Fibroblast of gingiva (primary cell): Measurements from ENCODE around the gene AP4E1.
A peak's percentile ranks its signal among the peaks of the same experiment; 100 is the strongest.
"Not testable (repeated sequence)": the region's sequence is repeated elsewhere in the genome, so short reads cannot be mapped to it uniquely, and the experiment has no call there.

ENCODE experiments used
- DNase-seq: peaks from one replicate; pipeline ENCODE4 v3.0.0-alpha.2; 2011; ENCODE audit warnings: low read depth

AP4E1 gene

GRCh38 chr15:51024735-51025453 lies 116.4 kb downstream of the AP4E1 start:
- DNase-seq, result peak; percentile 25

- no peak for DNase-seq
Observed at GRCh38 chr15:51025454-51025846, 117.0 kb downstream of the AP4E1 start.

- DNase-seq, result peak; percentile 72
Observed at GRCh38 chr15:51030649-51031316, 122.3 kb downstream of the AP4E1 start.

DNA sequence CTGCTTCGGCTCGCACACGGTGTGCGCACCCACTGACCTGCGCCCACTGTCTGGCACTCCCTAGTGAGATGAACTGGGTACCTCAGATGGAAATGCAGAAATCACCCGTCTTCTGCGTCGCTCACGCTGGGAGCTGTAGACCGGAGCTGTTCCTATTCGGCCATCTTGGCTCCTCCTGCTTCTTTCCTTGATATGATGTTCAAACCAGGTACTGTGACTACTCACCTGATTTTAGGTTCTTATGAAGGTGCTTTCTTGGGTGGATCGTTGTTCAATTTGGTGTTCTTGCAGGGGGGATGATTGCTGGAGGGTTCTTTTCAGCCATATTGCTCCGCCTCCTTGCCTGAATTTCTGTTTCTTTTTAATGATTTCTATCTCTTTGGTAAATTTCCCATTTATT lies 129.0 kb downstream of the AP4E1 start:
- DNase-seq, result not testable (repeated sequence)

DNA sequence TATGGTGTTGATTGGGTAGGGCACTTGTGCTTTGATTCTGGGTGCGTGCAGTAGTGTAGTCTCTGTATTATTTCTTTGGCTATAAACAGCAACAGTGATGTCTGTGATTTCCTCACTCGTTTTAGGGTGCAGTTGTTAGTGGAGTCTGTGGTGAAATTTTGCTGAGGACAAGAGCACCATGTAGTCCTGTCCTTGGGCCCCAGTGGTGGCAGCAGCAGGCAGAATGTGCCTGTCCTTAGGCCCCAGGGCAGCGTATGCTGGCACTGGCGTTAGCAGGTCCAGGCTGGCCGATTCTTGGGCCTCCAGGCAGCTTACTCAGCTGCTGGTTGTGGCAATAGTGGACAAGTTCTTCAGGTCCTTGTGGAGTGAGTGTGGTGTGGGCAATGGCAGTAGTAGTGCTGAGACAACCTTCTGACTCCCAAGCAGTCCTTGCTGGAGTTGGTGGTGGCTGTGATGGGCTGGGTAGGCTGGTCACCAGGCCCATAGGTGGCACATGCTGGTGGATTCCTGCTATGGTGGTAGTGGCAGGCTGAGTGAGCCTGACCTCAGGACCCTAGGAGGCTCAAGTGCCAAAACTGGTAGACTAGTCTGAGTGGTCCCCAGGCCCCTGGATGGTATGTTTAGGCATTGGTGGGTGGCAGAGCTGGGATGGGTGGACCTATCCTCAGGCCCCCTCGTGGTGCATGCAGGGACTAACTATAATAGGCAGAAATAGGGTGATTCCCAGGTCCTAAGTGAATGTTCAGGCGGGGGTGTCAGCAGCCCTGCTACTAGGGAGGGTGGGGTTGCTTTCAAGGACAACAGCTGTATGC lies 129.9 kb downstream of the AP4E1 start:
- no peak for DNase-seq

- DNase-seq, result no peak
Observed at GRCh38 chr15:51038974-51039319, 130.5 kb downstream of the AP4E1 start.

DNA sequence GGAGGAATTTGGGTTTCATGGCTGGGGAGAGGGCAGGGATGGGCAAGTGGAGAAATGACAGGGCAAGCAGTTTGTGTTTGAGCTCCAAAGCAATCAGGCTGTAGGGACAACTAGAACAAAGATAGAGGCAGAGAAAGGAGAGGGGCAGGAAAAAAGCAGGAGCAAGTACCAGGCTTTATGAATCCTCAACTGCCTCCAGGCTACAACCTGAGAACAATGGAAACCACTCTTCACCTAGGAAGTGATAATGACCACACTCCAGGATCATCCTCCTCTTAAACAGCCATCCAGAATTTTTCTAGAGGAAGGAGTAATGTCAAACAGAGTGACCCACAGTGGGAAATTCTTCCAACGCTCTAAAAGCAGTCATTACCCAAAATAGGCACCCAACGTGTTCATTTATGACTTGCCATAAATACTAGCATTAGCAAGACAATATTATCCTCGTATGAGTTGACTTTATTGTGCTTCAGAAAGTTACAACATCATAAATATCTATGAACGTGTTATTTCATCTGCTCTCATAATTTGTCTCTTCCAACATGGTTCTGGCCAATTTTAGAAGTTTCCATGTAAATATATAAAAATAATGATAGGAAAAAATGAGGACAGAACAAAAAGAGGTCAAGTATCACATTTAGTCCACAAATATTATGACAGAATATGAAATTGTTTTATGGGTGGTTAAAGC lies 135.7 kb downstream of the AP4E1 start:
- DNase-seq, result no peak

DNA sequence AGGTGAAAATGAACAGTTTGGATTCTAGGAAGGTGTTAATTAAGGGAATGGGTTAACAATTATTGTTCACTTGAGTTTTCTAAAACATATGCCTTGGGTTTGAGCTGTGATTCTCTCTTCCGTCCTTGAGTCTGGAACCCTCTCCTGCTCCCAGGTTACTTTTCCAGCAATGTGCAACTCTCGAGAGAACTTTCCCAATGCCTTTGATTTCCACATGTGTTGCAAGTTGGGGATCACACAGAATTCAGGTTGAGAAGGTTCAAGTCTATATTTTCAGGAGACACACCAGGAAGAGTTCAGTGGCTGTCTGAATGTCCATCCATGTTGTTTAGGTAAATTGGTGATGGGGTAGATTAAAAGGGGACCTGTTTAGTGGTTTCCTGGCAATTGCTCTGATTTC lies 137.5 kb downstream of the AP4E1 start:
- no peak for DNase-seq

- peak; percentile 7 for DNase-seq
Observed at GRCh38 chr15:51046799-51047449, 138.4 kb downstream of the AP4E1 start.

DNA sequence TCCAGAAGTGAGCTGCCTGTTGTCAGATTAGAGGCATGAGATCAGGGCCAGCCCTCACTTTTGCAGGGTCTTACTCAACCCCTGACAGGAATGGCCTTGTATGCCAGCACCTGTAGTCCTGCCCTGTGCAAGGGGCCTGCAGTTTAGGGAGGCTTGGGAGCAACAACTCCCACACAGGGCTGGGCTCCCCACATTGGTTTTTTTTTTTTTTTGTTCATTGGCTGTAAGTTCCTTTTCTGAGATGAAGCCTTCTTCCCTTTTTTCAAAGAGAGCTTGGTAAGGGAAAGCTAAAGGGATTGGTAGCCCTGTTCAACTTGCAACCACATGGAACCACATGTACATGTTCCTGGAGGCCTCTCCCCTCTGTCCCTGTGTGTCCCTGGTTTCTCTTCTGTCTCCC lies 139.8 kb downstream of the AP4E1 start:
- DNase-seq, result no peak

- no peak for DNase-seq
Observed at GRCh38 chr15:51049081-51049480, 140.6 kb downstream of the AP4E1 start.

GRCh38 chr15:51051776-51052175 lies 143.3 kb downstream of the AP4E1 start:
- peak; percentile 75 for DNase-seq

DNA sequence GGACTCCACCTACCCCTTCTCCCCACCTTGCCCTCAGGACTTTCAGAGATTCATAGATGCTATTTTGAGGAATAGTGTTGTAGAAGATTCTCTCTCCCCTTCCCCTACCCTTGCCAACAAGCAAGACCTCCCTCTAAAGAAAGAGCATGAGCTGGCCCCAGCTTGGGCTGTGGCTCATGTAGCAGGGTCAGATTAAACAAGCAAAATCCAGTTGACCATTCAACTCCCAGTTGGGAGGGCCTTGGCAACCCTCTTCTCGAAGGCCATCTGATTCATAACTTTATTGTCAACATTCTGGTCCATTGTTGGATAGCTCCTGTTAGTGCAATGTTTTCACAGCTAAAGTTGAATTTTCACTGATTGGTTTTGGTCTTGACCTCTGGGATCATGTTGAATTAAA lies 145.1 kb downstream of the AP4E1 start:
- no peak for DNase-seq

GRCh38 chr15:51054535-51054934 lies 146.1 kb downstream of the AP4E1 start:
- DNase-seq, result no peak
